ENCODE results near the gene DNAJC1.

The DNAJC1 gene

GRCh38 chr10:22006379-22006884 lies 2.9 kb upstream of the DNAJC1 start:
- no peak for DNase-seq (ENCODE audit: low read depth in 3 of 3, low spot score in 1 of 3)

DNA sequence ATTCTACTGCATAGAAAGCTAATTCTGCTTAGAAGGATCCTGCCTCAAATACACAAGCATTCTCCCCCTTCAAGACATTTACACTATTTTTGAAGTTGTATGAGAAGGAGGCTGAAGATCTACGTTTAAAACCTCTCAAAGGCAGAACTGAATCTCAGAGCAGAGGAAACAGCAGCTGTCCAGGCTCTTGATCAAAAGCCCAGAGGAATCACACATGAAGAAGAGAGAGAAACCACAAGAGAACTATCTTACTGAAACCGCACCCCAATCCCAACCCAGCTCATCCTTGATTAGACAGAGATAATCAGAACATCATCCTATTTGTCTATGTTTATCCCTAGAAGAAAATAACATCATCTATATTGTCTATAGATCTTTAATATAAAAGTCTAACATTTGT lies 2.2 kb upstream of the DNAJC1 start:
- no peak for DNase-seq (ENCODE audit: low read depth in 3 of 3, low spot score in 1 of 3)

GRCh38 chr10:22003964-22004281 lies 393 bp upstream of the DNAJC1 start:
- DNase-seq (ENCODE audit: low read depth in 3 of 3, low spot score in 1 of 3), result no peak

DNA sequence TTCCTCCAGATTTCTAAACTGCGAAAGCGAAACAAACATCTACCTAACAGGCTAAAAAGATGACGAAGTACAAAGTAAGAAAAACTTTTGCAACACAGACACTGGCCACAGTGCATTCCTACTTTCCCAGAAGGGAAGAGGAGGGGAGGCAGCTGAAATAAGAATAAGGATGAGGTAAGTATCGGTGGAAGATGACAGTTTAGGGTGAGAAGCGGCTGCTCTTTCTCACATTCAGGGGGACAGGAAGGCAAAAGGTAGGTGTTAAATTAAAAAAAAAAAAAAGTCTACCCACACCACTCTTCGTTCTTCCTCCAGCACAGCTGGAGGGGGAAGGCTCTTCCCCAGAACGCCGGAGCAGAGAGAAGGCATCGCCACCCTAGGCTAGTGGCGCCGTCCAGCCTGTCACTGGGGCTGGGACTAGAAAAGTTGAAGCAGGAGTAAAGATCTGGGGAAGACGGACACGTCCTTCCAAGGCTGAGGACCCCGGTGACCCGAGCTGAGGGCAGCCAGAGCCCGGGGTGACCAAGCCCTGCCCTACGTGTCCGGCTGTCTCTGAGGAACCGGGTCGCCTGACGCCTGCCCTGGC lies 846 bp downstream of the DNAJC1 start:
- no peak for DNase-seq (ENCODE audit: low read depth in 3 of 3, low spot score in 1 of 3)

- no peak for DNase-seq (ENCODE audit: low read depth in 3 of 3, low spot score in 1 of 3)
These were observed 8.0 kb downstream of the DNAJC1 start for GRCh38 chr10:21995557-21995956.

- no peak for DNase-seq (ENCODE audit: low read depth in 3 of 3, low spot score in 1 of 3)
These were observed 10.0 kb downstream of the DNAJC1 start for GRCh38 chr10:21993360-21994001.

GRCh38 chr10:21991785-21992184 lies 11.7 kb downstream of the DNAJC1 start:
- DNase-seq (ENCODE audit: low read depth in 3 of 3, low spot score in 1 of 3), result no peak

- DNase-seq (ENCODE audit: low read depth in 3 of 3, low spot score in 1 of 3), result no peak
These were observed 13.1 kb downstream of the DNAJC1 start for GRCh38 chr10:21990449-21990848.

DNA sequence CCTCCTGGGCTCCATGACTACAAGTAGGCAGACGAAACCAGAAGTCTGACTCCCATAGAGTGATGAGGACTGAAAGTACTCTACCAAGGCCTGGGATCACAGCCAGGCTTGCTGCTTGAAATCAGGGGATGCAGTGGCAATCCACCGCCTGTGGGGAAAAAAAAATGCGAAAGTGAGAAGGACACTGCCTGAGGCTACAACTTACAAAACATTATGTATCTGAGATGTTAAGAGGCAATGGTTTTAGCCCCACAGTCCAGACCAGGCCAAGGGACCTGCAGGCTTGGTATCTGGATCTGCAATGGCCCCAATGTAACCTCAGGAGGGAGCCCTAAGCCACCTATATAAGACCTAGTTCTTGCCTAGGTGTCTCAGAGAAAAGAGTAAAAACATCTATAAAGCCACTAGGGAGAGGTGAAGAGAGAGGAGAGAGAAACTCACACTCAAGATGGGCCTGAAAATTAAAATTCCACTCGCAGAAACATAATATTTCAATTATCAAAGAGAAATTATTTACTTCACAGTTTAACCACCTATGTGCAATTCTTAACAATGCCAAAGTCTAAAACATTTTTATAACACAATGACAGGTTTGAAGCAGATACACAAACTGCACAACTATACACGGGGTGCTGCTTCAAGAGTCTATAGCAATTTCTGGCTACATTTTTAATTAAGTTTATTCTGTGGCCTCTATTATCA lies 13.9 kb downstream of the DNAJC1 start:
- DNase-seq (ENCODE audit: low read depth in 3 of 3, low spot score in 1 of 3), result no peak

- no peak for DNase-seq (ENCODE audit: low read depth in 3 of 3, low spot score in 1 of 3)
These were observed 18.0 kb downstream of the DNAJC1 start for GRCh38 chr10:21985541-21985940.

DNA sequence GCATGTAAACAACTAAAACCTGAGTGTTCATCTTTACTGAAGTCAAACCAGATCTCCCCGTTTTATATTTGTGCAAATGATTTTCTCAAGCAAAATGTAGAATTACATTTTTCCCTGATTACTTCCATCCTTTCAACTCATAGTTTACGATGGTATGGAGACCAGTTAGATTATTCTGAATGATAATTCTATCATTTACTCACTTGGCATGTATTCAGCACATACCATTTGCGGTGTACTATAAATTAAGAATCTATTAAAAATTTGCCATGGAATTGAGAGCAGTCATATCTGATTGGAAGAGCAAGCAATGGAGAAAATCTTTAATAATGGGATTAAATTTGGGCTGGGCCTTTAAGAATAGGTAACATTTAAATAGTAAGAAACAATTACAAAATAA lies 22.4 kb downstream of the DNAJC1 start:
- DNase-seq (ENCODE audit: low read depth in 3 of 3, low spot score in 1 of 3), result no peak

DNA sequence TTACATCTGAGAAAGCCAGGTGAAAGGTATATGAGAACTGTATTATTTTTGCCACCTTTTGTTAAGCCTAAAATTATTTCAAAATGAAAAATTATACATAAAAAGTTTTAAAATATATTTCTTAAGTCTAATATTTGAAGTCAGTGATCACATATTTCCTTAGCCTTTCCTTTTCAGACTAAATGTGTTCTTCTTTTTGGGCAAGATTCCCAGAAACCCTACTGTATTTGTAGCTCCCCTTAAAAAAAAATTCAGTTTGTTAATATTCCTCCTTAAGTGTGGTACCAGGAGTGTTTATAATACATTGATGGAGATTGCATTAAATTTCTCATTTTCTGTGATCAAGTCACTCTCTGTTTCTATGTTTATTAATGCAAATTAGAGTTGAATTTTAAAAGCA lies 22.8 kb downstream of the DNAJC1 start:
- no peak for DNase-seq (ENCODE audit: low read depth in 3 of 3, low spot score in 1 of 3)

DNA sequence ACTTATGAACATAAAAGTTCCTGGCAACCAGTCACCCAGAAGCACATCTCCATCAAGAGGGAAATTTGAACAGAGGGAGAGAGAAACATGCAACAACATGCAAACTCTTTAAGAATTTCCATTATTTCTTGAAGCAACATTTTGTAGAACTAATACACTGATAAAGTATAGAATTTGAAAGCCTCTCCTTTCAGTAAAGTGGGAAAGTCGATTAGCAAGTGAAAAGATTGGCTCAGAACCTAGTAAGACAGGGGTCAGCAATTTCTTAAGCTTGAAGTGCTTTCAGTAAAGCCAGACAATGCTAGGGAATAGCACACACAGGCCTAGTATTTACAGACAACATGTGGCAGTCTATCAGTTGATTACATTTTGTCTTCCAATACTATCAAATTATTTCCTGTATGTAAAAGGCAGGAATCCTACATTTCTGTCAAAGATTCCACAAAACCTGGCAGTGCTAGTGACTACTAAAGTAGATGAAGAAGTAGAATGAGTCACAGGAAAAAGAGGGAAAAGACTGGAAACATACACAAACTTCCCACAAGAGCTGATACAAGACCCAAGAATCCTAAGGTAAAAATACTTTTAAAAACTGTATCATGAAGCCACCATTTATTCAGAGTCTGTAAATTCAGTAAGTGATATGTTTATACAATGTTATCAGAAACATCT lies 25.2 kb downstream of the DNAJC1 start:
- DNase-seq (ENCODE audit: low read depth in 3 of 3, low spot score in 1 of 3), result no peak

DNA sequence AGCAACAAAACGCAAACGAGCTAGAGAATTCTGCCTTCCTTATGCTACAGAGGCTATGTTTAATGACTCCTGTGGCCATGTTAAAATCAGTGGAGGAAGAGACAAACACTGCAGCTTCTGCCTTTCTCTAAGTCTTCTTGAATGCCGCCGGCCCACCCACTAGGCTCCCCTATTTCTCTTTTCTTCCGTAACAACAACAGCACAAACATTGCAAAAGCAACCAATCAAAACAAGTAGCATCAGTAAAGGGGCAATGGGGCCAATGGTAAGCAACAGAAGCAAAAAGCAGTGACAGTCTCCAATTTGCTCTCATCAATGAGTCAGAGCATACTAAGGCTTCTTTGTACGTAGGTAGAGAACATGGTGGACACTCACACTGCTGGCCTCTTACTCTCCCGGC lies 26.8 kb downstream of the DNAJC1 start:
- no peak for DNase-seq (ENCODE audit: low read depth in 3 of 3, low spot score in 1 of 3)

DNA sequence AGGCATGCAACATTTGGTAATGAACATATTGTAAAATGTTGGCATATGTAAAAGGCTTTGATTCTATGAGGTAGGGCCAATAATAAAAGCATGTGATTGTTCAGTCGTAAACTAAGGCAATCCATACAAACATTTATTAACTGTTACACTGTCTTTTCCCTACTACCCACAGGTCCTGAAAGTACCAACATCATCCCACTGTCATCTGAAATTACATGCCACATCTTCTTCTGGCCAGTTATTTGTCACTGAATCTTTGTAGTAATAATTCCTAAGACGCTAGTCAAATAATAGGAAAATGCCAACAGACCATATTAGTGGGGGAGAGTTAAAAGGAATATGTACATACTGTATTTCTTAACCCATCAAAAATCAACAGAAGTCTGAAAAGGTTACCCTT lies 27.2 kb downstream of the DNAJC1 start:
- DNase-seq (ENCODE audit: low read depth in 3 of 3, low spot score in 1 of 3), result no peak

GRCh38 chr10:21975378-21975990 lies 28.0 kb downstream of the DNAJC1 start:
- no peak for DNase-seq (ENCODE audit: low read depth in 3 of 3, low spot score in 1 of 3)

DNA sequence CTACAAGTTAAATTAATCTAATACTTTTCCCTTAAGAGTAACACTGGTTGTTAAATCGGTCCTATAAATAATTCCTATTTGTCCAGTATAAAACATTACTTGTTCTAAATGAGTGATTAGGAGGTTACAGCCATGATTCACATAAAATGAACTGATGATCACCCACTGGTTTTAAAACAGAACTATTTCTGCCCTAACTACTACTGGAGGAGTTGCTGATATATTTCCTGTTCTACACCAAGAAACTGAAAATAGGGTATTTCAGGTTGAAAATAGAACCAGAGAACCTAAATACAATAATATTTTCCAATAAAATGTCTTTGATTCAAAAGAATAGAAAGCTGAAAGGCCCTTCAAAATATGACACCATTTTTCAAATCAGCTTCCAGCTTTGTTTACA lies 30.9 kb downstream of the DNAJC1 start:
- DNase-seq (ENCODE audit: low read depth in 3 of 3, low spot score in 1 of 3), result no peak

DNA sequence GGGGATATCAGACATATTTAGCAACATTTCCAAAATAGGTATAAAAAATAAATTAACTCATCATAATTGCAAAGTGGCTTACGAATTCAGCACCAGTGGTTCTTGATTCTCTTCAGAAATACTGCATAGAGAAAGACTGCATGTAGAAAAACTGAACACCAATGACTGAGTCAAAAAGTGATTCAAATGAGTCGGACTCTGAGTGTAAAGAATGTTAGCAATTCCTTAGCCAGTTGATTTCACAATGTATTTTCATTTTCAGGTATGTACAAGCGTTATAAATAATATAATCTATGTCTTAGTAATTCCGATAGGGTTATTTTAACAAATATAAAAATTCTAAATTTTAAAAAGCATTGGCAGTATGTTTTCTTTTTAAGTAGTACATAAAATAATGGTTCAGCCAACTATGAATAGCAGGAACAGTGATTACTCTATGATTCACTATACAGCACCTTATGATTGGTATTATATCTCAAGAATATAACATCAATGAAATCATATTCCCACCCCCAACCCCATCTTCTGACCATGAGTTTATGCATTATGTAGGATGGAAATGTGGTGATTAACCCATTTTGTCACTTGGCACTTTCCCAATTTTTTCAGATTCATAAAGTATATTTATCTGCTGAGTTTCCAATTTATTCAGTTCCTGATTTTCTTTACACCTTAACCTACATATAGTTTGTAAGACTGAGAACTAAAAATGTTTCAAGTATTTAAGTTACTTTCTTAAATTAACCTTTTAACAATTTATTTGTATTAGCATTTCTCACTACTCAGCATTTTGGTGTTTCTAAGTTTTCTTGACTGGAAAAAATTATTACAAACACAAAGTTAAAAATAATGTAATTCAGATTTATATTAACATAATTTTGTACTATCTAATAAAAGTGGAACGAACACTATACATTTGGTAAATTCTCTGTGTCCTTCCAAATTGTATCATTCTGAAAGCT lies 33.9 kb downstream of the DNAJC1 start:
- no peak for DNase-seq (ENCODE audit: low read depth in 3 of 3, low spot score in 1 of 3)

DNA sequence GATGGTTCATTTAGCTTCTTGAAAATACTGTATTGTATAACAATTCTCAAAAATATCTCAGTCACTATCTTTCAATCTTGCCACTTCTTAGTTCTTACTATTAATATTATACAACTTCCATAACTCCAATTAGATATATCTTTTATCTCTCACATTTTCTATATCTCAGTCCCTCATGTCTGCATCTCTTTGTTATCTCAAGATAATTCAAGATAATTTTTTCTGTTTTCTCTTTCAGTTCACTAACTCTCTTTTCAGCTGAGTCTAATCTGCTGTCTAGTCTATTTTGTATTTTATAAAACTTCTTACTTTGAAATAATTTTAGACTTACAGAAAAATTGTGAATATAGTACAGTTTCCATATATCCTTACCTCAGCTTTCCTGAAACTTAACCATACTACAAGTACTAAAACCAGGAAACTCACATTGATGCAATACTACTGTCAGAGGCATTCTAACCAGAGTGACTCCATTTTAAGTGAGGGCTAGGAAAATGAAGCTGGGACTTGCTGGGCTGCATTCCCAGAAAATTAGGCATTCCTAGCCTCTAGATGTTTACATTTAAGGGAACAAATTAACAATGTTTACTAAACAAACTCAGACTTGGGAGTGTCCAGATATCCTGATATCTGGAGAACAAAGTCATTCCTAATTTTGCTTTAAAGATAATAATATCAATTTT lies 38.4 kb downstream of the DNAJC1 start:
- no peak for DNase-seq (ENCODE audit: low read depth in 3 of 3, low spot score in 1 of 3)

- no peak for DNase-seq (ENCODE audit: low read depth in 3 of 3, low spot score in 1 of 3)
These were observed 41.2 kb downstream of the DNAJC1 start for GRCh38 chr10:21962358-21962757.
